GM08714 (cell line): Measurements from ENCODE around the gene CDCA7.
"Not testable (repeated sequence)": the region's sequence is repeated elsewhere in the genome, so short reads cannot be mapped to it uniquely, and the experiment has no call there.

Experiments used
- H3K4me3 ChIP-seq: fragments of 200-500 bp; sonication (Bioruptor generic); 2 replicates; pipeline ENCODE4 v1.5.1; 2014; ENCODE audit warnings: mild to moderate bottlenecking, low read length, inconsistent platforms
- ZNF274 ChIP-seq: IDR thresholded peaks from 2 replicates; pipeline ENCODE4 v1.6.1; 2012; ENCODE audit warnings: mild to moderate bottlenecking, low read depth, low read length

CDCA7 gene

DNA sequence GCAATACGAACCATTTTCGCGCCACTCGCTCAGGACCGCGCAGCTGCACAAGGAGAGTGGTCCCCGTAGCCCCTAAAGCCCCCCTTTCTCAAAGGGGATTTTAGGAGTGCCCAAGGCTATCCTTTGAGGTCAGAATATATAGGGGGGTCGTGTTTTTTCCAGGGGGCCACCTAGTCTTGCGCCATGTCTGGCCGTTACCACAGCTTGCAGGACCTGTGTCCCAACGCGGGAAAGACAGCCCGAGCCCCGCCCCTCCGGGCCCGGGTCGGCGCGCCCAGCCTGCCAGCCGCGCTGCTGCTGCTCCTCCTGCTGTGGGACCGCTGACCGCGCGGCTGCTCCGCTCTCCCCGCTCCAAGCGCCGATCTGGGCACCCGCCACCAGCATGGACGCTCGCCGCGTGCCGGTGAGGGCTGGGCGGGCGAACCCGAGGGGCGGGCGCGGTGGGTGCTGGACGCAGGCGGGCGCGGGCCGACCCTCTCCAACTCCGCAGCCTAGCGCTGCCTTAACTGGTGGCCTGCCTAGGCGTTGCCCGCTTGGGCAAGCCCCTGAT is at the start of gene CDCA7:
Gene CDCA7 (plus strand): TSS at position 291 of the 550 bp plus-strand sequence. CDS start 92 bp downstream, at position 383.
- H3K4me3 ChIP-seq = peak within 1 kb of the TSS; percentile 80
- TF ChIP-seq ZNF274 = no peak

DNA sequence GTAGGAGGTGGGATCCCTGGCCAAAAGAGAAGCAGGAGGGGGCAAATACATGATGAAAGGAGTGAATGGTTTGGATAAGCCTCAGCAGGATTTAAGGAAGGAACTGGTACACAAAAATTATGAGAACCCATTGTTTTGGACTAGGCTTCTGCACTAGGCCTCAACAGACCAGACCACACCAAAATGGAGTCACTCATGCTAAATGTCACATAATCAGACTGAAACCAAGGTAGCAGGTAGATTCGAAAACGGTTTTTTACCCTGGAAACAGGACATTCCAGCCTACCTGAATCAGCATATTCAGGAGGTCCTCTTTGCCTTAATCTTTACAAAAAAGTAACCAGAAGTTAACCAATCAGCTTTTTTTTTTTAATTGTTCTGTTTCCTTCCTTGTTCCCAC is 49.4 kb upstream of the CDCA7 start:
- TF ChIP-seq ZNF274 = no peak
- H3K4me3 ChIP-seq = no peak overlapping the region

DNA sequence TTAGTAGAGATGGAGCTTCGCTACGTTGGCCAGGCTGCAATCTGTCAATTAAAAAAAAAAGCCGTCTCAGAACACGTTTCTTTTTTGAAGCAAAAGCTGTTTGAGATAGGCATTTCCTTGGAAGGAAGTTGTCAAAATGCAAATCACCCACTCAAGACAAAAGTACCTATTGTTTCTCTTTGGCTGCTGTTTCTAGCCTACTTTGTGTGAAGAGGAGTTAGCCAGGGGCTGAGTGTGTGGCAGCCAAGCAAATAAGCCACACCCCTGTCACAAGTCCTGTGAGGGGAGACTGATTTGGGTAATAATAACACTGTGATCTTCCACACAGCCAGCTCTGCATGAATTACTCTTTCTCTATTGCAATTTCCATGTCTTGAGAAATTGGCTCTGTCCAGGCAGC is 47.4 kb upstream of the CDCA7 start:
- no peak overlapping the region for H3K4me3 ChIP-seq

DNA sequence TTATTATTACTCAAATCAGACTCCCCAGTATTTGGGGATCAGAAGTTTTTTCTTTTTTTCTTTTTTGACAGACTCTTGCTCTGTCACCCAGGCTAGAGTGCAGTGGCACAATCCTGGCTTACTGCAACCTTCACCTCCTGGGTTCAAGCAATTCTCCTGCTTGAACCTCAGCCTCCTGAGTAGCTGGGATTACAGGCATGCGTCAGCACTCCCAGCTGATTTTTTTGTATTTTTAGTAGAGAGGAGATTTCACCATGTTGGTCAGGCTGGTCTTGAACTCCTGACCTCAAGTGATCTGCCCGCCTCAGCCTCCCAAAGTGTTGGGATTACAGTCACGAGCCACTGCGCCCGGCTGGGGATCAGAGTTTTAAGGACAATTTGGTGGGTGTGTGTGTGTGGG is 45.3 kb upstream of the CDCA7 start:
- not testable (repeated sequence) for H3K4me3 ChIP-seq

More for the DNA sequence above, 47.4 kb upstream of the CDCA7 start:
- no peak for TF ChIP-seq ZNF274

DNA sequence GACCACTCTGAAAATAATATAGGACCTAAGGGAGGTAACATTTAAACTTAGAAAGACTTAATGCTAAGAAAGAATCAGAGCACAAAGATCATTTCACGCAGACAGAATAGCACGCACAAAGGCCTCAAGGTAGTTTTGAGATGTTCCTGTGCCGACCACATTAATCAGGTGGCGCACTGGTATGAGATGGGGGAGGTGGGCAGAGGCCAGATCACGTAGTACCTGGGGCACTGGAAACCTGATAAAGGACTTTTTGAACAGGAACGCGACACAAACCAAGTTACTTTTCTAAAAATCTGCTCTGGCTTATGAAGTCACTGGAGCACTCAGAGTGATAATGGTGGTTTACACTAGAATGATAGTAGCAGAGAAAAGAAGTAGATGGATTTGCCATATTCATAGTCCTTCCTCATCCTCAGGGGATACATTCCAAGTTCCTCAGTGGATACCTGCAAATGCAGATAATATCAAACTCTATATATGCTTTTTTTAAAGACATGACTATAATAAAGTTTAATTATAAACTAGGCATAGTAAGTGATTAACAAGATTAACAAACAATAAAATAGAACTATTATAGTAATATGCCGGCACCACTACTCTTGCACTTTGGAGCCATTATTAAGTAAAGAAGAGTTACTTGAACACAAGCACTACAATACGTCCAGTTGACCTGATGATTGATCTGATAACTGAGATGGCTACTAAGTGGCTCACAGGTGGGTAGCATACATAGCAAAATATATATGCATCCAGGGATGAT is 42.6 kb upstream of the CDCA7 start:
- no peak for TF ChIP-seq ZNF274

DNA sequence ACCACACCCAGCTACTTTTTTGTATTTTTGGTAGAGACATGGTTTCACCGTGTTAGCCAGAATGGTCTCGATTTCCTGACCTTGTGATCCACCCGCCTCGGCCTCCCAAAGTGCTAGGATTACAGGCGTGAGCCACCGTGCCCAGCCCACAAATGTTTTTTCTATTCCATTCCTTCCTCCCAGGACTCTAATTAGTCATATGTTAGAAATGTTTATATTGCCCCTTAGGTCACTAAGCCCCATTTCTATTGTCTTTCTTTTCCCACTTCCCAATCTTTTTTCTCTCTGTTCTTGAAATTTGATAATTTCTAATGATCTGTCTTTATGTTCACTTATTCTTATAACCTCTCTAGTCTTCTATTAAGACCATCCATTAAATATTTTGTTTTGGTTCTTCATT is 31.3 kb upstream of the CDCA7 start:
- TF ChIP-seq ZNF274 = no peak
- H3K4me3 ChIP-seq = no peak overlapping the region

More for the DNA sequence above, 42.6 kb upstream of the CDCA7 start:
- H3K4me3 ChIP-seq = no peak overlapping the region

DNA sequence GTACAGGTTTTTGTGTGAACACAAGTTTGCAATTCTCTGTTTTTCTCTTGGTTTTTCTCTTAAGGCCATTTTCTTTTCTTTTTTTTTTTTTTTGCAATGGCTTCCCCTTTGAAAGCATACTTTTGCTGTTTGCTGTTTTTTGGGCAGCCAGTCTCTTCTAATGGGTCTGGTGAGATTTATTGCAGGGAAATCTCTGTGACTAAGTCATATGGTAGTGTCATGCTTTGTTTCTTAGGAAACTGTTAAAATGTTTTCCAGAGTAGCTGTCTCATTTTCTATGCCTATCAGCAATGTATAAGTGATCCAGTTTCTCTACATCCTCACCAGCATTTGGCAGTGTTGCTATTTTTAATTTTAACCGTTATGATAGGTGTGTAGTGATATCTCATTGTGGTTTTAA is 27.9 kb upstream of the CDCA7 start:
- no peak for TF ChIP-seq ZNF274
- H3K4me3 ChIP-seq = no peak overlapping the region

DNA sequence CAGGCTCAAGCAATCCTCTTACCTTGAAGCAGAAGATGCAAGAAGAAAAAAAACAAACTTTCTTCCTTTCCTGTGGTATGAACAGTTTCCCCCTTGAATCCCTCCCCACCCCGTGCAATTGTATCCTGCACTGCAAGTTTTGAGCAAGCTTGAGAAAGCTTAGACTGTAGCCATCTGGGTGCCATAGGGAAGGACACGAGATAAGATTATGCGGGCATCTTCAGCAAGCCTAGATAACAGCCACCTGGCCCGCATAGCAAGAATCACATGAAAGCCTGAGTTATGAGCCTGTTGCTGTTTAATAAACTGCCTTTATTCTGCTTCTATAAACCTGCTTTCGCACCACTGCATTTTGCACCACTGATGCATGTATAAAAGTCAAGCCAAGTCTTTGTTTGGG is 27.3 kb upstream of the CDCA7 start:
- H3K4me3 ChIP-seq = no peak overlapping the region
- no peak for TF ChIP-seq ZNF274

DNA sequence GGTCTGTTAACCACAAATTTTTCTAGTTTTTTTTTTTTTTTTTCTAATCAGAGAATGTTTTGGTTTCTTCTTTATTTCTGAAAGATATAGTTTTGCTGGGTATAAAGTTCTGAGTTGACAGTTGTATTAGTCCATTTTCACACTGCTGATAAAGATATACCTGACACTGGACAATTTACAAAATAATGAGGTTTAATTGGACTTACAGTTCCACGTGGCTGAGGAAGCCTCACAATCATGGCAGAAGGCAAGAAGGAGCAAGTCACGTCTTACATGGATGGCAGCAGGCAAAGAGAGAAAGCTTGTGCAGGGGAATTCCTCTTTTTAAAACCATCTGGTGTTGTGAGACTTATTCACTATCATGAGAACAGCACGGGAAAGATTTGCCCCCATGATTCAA is 21.7 kb upstream of the CDCA7 start:
- not testable (repeated sequence) for H3K4me3 ChIP-seq

DNA sequence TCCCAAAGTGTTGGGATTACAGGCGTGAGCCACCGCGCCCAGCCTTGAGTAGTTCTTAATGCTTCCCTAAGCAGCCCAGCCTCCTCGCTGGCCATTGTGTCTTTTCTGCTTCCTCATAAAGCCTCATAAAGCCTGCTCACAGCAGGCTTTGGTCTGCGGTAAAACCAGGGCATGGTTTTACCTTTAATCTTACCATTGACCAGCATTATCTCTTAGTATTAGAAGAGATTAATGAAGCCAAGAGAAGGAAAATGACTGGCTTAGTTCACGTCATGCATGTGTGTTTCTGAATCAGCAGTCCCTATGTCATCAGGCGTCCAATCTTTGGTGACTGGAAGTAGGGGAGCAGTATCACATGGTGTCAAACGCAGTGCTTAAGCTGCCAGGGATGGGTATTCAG is 14.9 kb upstream of the CDCA7 start:
- H3K4me3 ChIP-seq = no peak overlapping the region
- no peak for TF ChIP-seq ZNF274

DNA sequence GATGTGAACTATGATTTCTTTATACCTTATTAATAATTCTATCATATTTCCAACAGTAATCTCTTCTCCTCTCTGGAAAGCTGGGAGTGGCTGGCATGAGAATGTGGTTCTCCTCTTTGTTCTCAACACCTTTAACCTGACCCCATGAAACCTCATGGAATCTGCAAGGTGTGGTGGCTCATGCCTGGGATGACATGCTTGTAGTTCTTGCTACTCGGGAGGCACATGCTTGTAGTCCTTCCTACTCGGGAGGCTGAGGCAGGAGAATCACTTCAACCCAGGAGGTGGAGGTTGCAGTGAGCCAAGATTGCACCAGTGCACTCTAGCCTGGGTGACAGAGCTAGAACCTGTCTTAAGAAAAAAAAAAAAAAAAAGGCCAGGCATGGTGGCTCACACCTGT is 10.8 kb upstream of the CDCA7 start:
- no peak overlapping the region for H3K4me3 ChIP-seq
- no peak for TF ChIP-seq ZNF274

DNA sequence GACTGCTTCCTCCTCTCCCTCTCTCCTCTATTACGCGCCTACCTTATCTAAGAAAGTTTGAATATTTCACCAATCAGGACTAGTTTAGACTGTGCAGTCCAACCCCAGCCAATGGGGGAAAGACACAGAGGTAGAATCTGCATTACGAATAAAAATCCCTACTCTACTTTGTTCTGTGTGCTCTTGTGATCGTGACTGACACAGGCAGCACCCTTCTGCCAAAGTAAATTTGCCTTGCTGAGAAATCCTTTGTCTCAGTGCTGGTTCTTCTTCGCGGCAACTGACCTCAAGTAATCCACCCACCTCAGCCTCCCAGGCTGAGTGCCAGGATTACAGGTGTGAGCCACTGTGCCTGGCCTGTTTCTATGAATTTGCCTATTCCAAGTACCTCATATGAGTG is 8.6 kb upstream of the CDCA7 start:
- no peak overlapping the region for H3K4me3 ChIP-seq
- no peak for TF ChIP-seq ZNF274

DNA sequence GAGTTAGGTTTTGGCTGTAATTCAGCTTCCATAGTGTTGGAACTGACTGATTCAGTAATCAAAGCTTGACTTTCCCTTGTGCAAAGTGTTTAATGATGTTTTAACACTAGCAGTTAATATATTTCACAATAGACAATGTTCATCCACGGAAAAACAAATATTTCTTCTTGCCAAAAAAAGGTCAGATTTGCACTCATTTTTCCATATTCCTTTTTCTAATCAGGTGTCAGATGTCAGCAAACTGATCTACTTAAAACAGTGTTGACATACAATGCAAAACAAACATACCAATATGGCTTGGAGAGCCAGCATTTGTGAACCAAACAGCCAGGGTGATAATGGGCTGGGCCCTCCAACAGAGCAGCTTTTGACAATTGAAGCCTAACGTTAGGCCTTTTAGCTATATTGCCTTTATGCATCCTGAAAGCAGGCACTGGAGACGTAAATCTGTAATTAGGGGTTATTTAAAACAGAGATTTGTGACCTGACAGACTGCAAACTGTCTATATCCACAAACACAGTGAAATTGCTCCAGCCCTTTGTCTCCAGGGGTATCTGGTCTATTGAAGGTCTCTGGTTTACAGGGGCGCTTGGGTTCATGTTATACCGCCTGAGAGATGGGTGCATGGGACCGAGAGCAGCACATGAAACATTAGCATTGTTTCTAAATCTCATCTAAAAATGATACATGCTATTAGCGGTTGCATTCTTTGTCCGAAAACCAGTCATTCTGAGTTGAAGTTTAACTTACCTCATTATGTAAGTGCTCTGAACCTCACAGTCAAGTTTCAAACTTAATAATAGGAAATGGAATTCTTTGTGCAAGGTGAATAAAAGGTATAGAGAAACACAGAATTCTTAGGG is 7.1 kb upstream of the CDCA7 start:
- no peak overlapping the region for H3K4me3 ChIP-seq
- TF ChIP-seq ZNF274 = no peak

DNA sequence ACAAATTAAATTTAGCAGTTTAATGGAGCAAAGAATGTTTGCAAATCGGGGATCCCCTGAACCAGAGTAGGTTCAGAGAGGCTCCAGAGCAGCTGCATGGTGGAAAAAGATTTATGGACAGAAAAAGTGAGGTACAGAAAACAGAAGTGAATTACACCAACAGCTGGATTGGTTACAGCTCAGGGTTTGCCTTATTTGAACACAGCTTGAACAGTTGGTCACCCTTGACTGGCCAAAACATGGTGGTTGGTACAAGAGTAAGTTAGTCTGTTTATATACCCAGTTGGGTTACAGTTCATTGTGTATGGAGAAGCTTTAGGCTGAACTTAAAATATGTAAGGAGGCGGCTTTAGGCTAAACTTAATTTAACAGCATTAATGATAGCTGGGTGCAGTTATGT is 5.4 kb upstream of the CDCA7 start:
- no peak for TF ChIP-seq ZNF274
- H3K4me3 ChIP-seq = no peak overlapping the region

DNA sequence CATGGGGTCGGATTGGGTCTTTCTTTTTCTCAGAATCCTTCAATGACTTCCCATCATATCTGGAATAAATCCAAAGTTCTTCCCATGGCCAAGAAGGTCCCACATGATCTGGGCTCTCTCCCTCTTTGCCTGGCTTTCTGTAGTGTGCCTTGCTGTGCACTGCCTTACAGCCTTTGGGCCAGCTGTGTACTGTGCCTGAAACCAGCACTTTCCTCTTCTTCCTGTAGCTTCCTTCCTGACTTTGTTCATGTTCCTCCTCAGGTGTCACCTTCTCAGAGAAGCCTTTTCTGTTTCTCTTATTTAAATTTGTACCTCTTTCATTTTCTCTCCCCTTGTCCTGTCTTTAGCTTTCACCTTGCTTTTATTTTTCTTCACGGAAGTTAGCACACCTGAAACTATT is 4.3 kb upstream of the CDCA7 start:
- H3K4me3 ChIP-seq = peak overlapping the region; percentile 25; the same call in 1 of the 2 replicates

More for the DNA sequence above, 4.3 kb upstream of the CDCA7 start:
- no peak for TF ChIP-seq ZNF274
